GM10847 (cell line): Measurements from ENCODE around the gene C2orf49.

ENCODE experiments used
- POLR2A ChIP-seq: IDR thresholded peaks from 2 replicates; pipeline ENCODE4 v1.6.1; 2011; ENCODE audit not compliant: insufficient read length; ENCODE audit errors: extremely low read depth

The C2orf49 gene

GRCh38 chr2:105397953-105398335, 60.6 kb downstream of the C2orf49 start:
- no peak for TF ChIP-seq POLR2A

GRCh38 chr2:105398336-105399206, 61.2 kb downstream of the C2orf49 start, which contains the start of gene FHL2:
FHL2 (minus strand) TSS chr2:105399051; CDS start chr2:105386516, 12,535 bp downstream.
- no peak for TF ChIP-seq POLR2A
